ENCODE results near the gene OTOF. TPM values are rescaled to one million over a fixed set of nuclear protein-coding genes. Genes with fewer than 3 reads are reported as not detected.

The OTOF gene
- total RNA-seq, 1 donor from 2014 or later, result not detected

- peak; percentile 21 for DNase-seq (ENCODE audit: low read depth)
- peak overlapping the region; percentile 39 for H3K4me3 ChIP-seq (ENCODE audit: low read depth, low read length)
- peak; percentile 95 for TF ChIP-seq CTCF (IDR thresholded peaks at IDR 0.05; ENCODE audit: insufficient read depth, low read length, poor library complexity, severe bottlenecking)
- H3K27me3 ChIP-seq (ENCODE audit: control insufficient read depth, insufficient read depth, low read length), result peaks cover 8% of the 10 kb centered on the region
- H3K36me3 ChIP-seq (ENCODE audit: control insufficient read depth, insufficient read depth, low read length), result no peaks in the 10 kb centered on the region
Observed at GRCh38 chr2:26503231-26503880, 25.4 kb upstream of the OTOF start.

- Histone ChIP-seq H3K4me3 (ENCODE audit: low read depth, low read length) (no peak overlapping the region), H3K27me3 (ENCODE audit: control insufficient read depth, insufficient read depth, low read length) (peaks cover 10% of the 10 kb centered on the region), H3K36me3 (ENCODE audit: control insufficient read depth, insufficient read depth, low read length) (no peaks in the 10 kb centered on the region)
- DNase-seq (ENCODE audit: low read depth), result no peak
- no peak for TF ChIP-seq CTCF (IDR thresholded peaks at IDR 0.05; ENCODE audit: insufficient read depth, low read length, poor library complexity, severe bottlenecking)
Observed at GRCh38 chr2:26500406-26500805, 22.5 kb upstream of the OTOF start.

GRCh38 chr2:26495705-26496297 lies 17.9 kb upstream of the OTOF start:
- Histone ChIP-seq H3K4me3 (ENCODE audit: low read depth, low read length) (no peak overlapping the region), H3K27me3 (ENCODE audit: control insufficient read depth, insufficient read depth, low read length) (peaks cover 4% of the 10 kb centered on the region), H3K36me3 (ENCODE audit: control insufficient read depth, insufficient read depth, low read length) (no peaks in the 10 kb centered on the region)
- TF ChIP-seq CTCF (IDR thresholded peaks at IDR 0.05; ENCODE audit: insufficient read depth, low read length, poor library complexity, severe bottlenecking), result no peak
- peak; percentile 90 for DNase-seq (ENCODE audit: low read depth)

- H3K27me3 ChIP-seq (ENCODE audit: control insufficient read depth, insufficient read depth, low read length), result peaks cover 4% of the 10 kb centered on the region
- no peak for DNase-seq (ENCODE audit: low read depth)
- no peak for TF ChIP-seq CTCF (IDR thresholded peaks at IDR 0.05; ENCODE audit: insufficient read depth, low read length, poor library complexity, severe bottlenecking)
- no peak overlapping the region for H3K4me3 ChIP-seq (ENCODE audit: low read depth, low read length)
- H3K36me3 ChIP-seq (ENCODE audit: control insufficient read depth, insufficient read depth, low read length), result no peaks in the 10 kb centered on the region
Observed at GRCh38 chr2:26494891-26495290, 17.0 kb upstream of the OTOF start.

GRCh38 chr2:26494199-26494598 lies 16.3 kb upstream of the OTOF start:
- DNase-seq (ENCODE audit: low read depth), result no peak
- Histone ChIP-seq H3K27me3 (ENCODE audit: control insufficient read depth, insufficient read depth, low read length) (peaks cover 4% of the 10 kb centered on the region), H3K4me3 (ENCODE audit: low read depth, low read length) (no peak overlapping the region), H3K36me3 (ENCODE audit: control insufficient read depth, insufficient read depth, low read length) (no peaks in the 10 kb centered on the region)
- TF ChIP-seq CTCF (IDR thresholded peaks at IDR 0.05; ENCODE audit: insufficient read depth, low read length, poor library complexity, severe bottlenecking), result no peak

GRCh38 chr2:26493566-26493965 lies 15.6 kb upstream of the OTOF start:
- H3K4me3 ChIP-seq (ENCODE audit: low read depth, low read length), result no peak overlapping the region
- H3K27me3 ChIP-seq (ENCODE audit: control insufficient read depth, insufficient read depth, low read length), result peaks cover 4% of the 10 kb centered on the region
- no peaks in the 10 kb centered on the region for H3K36me3 ChIP-seq (ENCODE audit: control insufficient read depth, insufficient read depth, low read length)
- no peak for TF ChIP-seq CTCF (IDR thresholded peaks at IDR 0.05; ENCODE audit: insufficient read depth, low read length, poor library complexity, severe bottlenecking)
- DNase-seq (ENCODE audit: low read depth), result no peak

Data from kidney epithelial cell (primary cell).